Lower lobe of right lung (tissue), 2 donors: ENCODE measurements around the gene CLEC4A. TPM values are rescaled to one million over a fixed set of nuclear protein-coding genes. Genes with fewer than 3 reads are reported as not detected.
"Not testable (repeated sequence)": the region's sequence is repeated elsewhere in the genome, so short reads cannot be mapped to it uniquely, and the experiment has no call there.

Experiments
- ATAC-seq, 2 donors: fragments of 200-7000 bp; cut with Tn5 transposase; one replicate each; pipeline ENCODE4 v1.9.1; 2020 to 2022; ENCODE audit warnings: mild to moderate bottlenecking in 2 of 2, moderate library complexity in 2 of 2
- DNase-seq: peaks from one replicate; pipeline ENCODE4 v3.0.0-alpha.2; 2020
- H3K27ac ChIP-seq: fragments of 200-600 bp; one replicate; pipeline ENCODE4 v1.8.0; 2022
- H3K27me3 ChIP-seq: fragments of 200-600 bp; one replicate; pipeline ENCODE4 v1.8.0; 2022; ENCODE audit warnings: low read depth
- H3K36me3 ChIP-seq: fragments of 200-600 bp; one replicate; pipeline ENCODE4 v1.8.0; 2022; ENCODE audit warnings: mild to moderate bottlenecking
- H3K4me1 ChIP-seq: fragments of 200-600 bp; one replicate; pipeline ENCODE4 v1.8.0; 2022
- H3K4me3 ChIP-seq: fragments of 200-600 bp; one replicate; pipeline ENCODE4 v1.8.0; 2022; ENCODE audit warnings: mild to moderate bottlenecking
- H3K9me3 ChIP-seq: fragments of 200-600 bp; one replicate; pipeline ENCODE4 v1.8.0; 2022
- CTCF ChIP-seq: fragments of 200-600 bp; IDR thresholded peaks from one replicate; pipeline ENCODE4 v1.8.0; 2022; ENCODE audit warnings: antibody characterized with exemption, mild to moderate bottlenecking
- intact Hi-C: fragments of 100-400 bp; cut with DNase I; formaldehyde crosslinking; loops from one replicate; pipeline ENCODE4 v1.11.0; 2022
- total RNA-seq: library from RNA; stranded (reverse); fragmentation: NEBNext Ultra II Directional; extraction: Animal tissue kit (Norgen Biotek cat#: 25700); gene quantifications from one replicate; pipeline ENCODE4 v1.2.1, GENCODE V29; 2021
- donor health status: DM: no; HTN: yes; CAD: no; lungs with severe emphysema.

CLEC4A gene
- total RNA-seq, 1 donor from 2014 or later, result 14.1 TPM

GRCh38 chr12:8078916-8079315, 44.5 kb upstream of the CLEC4A start:
- Histone ChIP-seq H3K9me3 (no peaks in the 10 kb centered on the region), H3K36me3 (no peaks in the 10 kb centered on the region), H3K27ac (no peak overlapping the region), H3K4me1 (peaks cover 28% of the 10 kb centered on the region), H3K27me3 (no peaks in the 10 kb centered on the region), H3K4me3 (no peak overlapping the region)
- intact Hi-C loops, result no loop called here
- no peak for TF ChIP-seq CTCF
- DNase-seq, result no peak
- ATAC-seq, result no peak

- Histone ChIP-seq H3K27me3 (no peaks in the 10 kb centered on the region), H3K9me3 (no peaks in the 10 kb centered on the region), H3K27ac (no peak overlapping the region), H3K4me1 (peaks cover 38% of the 10 kb centered on the region), H3K36me3 (no peaks in the 10 kb centered on the region), H3K4me3 (no peak overlapping the region)
- DNase-seq (no peak), ATAC-seq (no peak)
- TF ChIP-seq CTCF, result no peak
- intact Hi-C loops, result no loop called here
These were observed 43.3 kb upstream of the CLEC4A start for GRCh38 chr12:8080120-8080519.

GRCh38 chr12:8081251-8081920, 42.0 kb upstream of the CLEC4A start:
- no peak for TF ChIP-seq CTCF
- H3K36me3 ChIP-seq, result peaks cover 1% of the 10 kb centered on the region
- peak overlapping the region; percentile 75 for H3K4me3 ChIP-seq
- no peaks in the 10 kb centered on the region for H3K27me3 ChIP-seq
- peak; percentile 52 to 58 for ATAC-seq
- H3K4me1 ChIP-seq, result peaks cover 38% of the 10 kb centered on the region
- intact Hi-C loops, result no loop called here
- H3K27ac ChIP-seq, result peak overlapping the region; percentile 89
- no peaks in the 10 kb centered on the region for H3K9me3 ChIP-seq
- no peak for DNase-seq

GRCh38 chr12:8082808-8083100, 40.7 kb upstream of the CLEC4A start:
- ATAC-seq, result no peak
- TF ChIP-seq CTCF, result no peak
- H3K27me3 ChIP-seq, result no peaks in the 10 kb centered on the region
- peak overlapping the region; percentile 75 for H3K4me3 ChIP-seq
- peaks cover 4% of the 10 kb centered on the region for H3K36me3 ChIP-seq
- H3K4me1 ChIP-seq, result peaks cover 42% of the 10 kb centered on the region
- H3K9me3 ChIP-seq, result no peaks in the 10 kb centered on the region
- H3K27ac ChIP-seq, result peak overlapping the region; percentile 89
- no peak for DNase-seq
- intact Hi-C loops, result no loop called here

- H3K4me1 ChIP-seq, result peaks cover 58% of the 10 kb centered on the region
- H3K36me3 ChIP-seq, H3K27ac ChIP-seq, H3K4me3 ChIP-seq, intact Hi-C loops, H3K27me3 ChIP-seq, H3K9me3 ChIP-seq, DNase-seq, ATAC-seq: not testable (repeated sequence)
These were observed 39.1 kb upstream of the CLEC4A start for GRCh38 chr12:8084351-8084750.

GRCh38 chr12:8087666-8088065, 35.8 kb upstream of the CLEC4A start:
- intact Hi-C loops, result no loop called here
- H3K4me3 ChIP-seq, result no peak overlapping the region
- H3K27ac ChIP-seq, result no peak overlapping the region
- H3K9me3 ChIP-seq, result no peaks in the 10 kb centered on the region
- no peak for TF ChIP-seq CTCF
- no peak for DNase-seq
- ATAC-seq, result no peak
- H3K27me3 ChIP-seq, result no peaks in the 10 kb centered on the region
- H3K4me1 ChIP-seq, result peaks cover 42% of the 10 kb centered on the region
- peaks cover 37% of the 10 kb centered on the region for H3K36me3 ChIP-seq
